H54 (cell line): Measurements from ENCODE around the gene KDM5B.
"Not testable (repeated sequence)": the region's sequence is repeated elsewhere in the genome, so short reads cannot be mapped to it uniquely, and the experiment has no call there.

Source experiments
- DNase-seq: peaks from one replicate; pipeline ENCODE4 v3.0.0; 2011; ENCODE audit warnings: low spot score, mixed read lengths; ENCODE audit not compliant: insufficient read length
- FAIRE-seq: peaks from 3 replicates; lab custom pipeline; 2011; peaks lifted over from hg19 to GRCh38; lab: Jason Lieb, UNC
- POLR2A ChIP-seq: IDR thresholded peaks from 2 replicates; pipeline ENCODE4 v1.6.1; 2011; ENCODE audit warnings: low read depth, mild to moderate bottlenecking, low read length

KDM5B gene

GRCh38 chr1:202742496-202742895 lies 65.7 kb downstream of the KDM5B start:
- DNase-seq, result no peak
- no peak for TF ChIP-seq POLR2A
- no peak for FAIRE-seq

- FAIRE-seq (no peak), DNase-seq (no peak)
- TF ChIP-seq POLR2A, result no peak
Observed at GRCh38 chr1:202733251-202733650, 75.0 kb downstream of the KDM5B start.

- TF ChIP-seq POLR2A, result no peak
- DNase-seq (no peak), FAIRE-seq (no peak)
Observed at GRCh38 chr1:202728951-202729350, 79.3 kb downstream of the KDM5B start.

GRCh38 chr1:202725526-202725925 lies 82.7 kb downstream of the KDM5B start:
- TF ChIP-seq POLR2A, result no peak

GRCh38 chr1:202723708-202724107 lies 84.5 kb downstream of the KDM5B start:
- DNase-seq, result no peak
- no peak for TF ChIP-seq POLR2A
- no peak for FAIRE-seq

More at GRCh38 chr1:202725526-202725925, 82.7 kb downstream of the KDM5B start:
- DNase-seq (no peak), FAIRE-seq (no peak)

GRCh38 chr1:202723046-202723445 lies 85.2 kb downstream of the KDM5B start:
- DNase-seq, FAIRE-seq: not testable (repeated sequence)

- no peak for TF ChIP-seq POLR2A
- DNase-seq (no peak), FAIRE-seq (no peak)
Observed at GRCh38 chr1:202716654-202717053, 91.6 kb downstream of the KDM5B start.

GRCh38 chr1:202714202-202714601 lies 94.0 kb downstream of the KDM5B start:
- not testable (repeated sequence) for DNase-seq, FAIRE-seq

- no peak for FAIRE-seq
- DNase-seq, result no peak
- no peak for TF ChIP-seq POLR2A
Observed at GRCh38 chr1:202713110-202713509, 95.1 kb downstream of the KDM5B start.

- FAIRE-seq, result no peak
Observed at GRCh38 chr1:202711949-202712635, 96.1 kb downstream of the KDM5B start.

GRCh38 chr1:202710070-202711045 lies 97.9 kb downstream of the KDM5B start, which contains the start of gene SYT2:
Gene SYT2, minus strand, starts transcription at chr1:202710454. Its CDS starts 104,682 bp downstream, at chr1:202605772.
- DNase-seq (no peak), FAIRE-seq (no peak)
- TF ChIP-seq POLR2A, result no peak

More at GRCh38 chr1:202711949-202712635, 96.1 kb downstream of the KDM5B start:
- no peak for DNase-seq
- TF ChIP-seq POLR2A, result no peak

- DNase-seq (no peak), FAIRE-seq (no peak)
- no peak for TF ChIP-seq POLR2A
Observed at GRCh38 chr1:202709276-202710041, 98.8 kb downstream of the KDM5B start.

- DNase-seq (no peak), FAIRE-seq (no peak)
- TF ChIP-seq POLR2A, result no peak
Observed at GRCh38 chr1:202708456-202709275, 99.6 kb downstream of the KDM5B start.
